GM12874 (cell line): ENCODE data around the gene SSPN.

Experiments
- TF ChIP-seq, protein P1 (sequence below): IDR thresholded peaks from 2 replicates; pipeline ENCODE4 v1.5.1; 2011; ENCODE audit warnings: low read depth, mild to moderate bottlenecking, control low read depth, low read length, moderate library complexity; ENCODE audit not compliant: insufficient read depth

The SSPN gene

DNA sequence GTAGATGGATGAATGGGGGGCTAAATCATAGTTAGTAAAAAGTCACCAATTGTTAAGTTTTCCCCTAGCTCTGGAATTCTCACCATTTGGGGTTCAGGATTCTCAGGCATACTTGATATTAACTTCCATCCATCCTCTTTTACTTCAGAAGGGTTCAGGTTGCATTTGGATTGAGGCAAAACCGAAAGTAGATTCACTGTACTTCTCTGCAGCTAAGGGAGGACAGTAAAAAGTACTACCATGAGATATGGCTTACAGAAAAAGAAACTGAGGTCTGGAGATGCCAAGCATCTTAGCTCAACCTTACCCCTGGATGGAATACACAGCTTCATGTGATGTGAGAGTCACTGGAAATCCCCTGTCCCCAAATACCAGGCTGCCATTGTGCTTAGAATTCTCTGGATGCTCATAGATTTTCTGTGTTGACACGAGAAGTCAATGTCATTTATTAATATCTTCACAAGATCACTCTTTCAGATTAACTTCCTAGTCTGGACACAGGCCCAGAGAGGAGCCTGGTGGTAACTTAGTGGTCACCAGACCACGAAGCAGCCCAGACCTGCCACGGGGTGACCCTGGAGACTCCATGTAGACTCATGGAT is 87.1 kb downstream of the SSPN start:
- TF ChIP-seq, protein P1, sequence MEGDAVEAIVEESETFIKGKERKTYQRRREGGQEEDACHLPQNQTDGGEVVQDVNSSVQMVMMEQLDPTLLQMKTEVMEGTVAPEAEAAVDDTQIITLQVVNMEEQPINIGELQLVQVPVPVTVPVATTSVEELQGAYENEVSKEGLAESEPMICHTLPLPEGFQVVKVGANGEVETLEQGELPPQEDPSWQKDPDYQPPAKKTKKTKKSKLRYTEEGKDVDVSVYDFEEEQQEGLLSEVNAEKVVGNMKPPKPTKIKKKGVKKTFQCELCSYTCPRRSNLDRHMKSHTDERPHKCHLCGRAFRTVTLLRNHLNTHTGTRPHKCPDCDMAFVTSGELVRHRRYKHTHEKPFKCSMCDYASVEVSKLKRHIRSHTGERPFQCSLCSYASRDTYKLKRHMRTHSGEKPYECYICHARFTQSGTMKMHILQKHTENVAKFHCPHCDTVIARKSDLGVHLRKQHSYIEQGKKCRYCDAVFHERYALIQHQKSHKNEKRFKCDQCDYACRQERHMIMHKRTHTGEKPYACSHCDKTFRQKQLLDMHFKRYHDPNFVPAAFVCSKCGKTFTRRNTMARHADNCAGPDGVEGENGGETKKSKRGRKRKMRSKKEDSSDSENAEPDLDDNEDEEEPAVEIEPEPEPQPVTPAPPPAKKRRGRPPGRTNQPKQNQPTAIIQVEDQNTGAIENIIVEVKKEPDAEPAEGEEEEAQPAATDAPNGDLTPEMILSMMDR = no peak

DNA sequence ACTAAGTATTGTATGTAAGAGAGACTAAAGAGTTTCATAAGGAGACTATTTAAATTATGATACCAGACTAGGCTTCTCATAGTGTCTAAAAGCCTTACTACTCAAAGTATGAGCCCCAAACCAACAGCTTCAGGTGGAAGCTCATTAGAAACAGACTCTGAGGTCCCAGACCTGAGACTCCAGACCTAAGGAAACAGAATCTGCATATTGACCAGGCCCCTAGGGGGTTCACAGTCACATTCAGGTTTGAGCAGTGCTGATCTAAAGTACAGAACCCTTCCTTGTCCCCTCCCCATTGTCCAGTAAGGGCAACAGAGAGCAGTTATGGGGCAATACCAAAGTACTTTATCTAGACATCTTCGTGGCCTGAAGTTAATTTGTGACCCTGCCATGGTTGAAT is 87.7 kb downstream of the SSPN start:
- TF ChIP-seq, protein P1 = no peak

DNA sequence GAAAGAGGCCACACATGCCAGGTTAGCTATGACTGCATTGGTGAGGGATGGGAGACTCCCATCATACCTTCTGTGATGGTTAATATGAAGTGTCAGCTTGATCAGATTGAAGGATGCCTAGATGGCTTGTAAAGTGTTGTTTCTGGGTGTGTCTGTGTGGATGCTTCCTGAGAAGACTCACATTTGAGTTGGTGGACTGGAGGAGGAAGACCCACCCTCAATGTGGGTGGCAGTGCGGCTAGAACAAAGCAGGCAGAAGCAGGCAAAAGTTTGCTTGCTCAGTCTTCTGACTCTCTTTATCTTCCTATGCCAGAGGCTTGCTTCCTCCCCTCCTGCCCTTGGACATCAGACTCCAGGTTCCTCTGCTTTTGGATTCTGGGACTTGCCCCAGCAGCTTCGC is 88.2 kb downstream of the SSPN start:
- TF ChIP-seq, protein P1 = no peak

DNA sequence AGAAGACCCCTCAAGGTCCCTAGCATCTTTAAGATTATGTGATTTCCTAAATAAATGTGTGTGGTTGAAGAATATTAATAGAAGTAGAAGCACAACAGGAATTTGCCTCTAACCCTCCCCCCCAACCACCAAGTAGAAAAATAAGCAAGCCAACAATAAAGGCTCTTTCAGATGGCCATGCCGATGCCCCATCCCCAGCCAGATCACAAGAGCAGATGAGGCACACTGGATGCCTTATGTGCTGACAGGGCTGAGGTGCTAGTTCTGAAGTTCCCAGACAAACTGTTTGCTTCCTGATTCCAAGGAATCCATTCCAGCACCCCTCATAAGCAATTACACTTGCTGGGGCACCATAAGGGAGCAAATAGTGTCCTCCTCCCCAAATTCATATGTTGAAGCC is 90.0 kb downstream of the SSPN start:
- TF ChIP-seq, protein P1 = no peak

DNA sequence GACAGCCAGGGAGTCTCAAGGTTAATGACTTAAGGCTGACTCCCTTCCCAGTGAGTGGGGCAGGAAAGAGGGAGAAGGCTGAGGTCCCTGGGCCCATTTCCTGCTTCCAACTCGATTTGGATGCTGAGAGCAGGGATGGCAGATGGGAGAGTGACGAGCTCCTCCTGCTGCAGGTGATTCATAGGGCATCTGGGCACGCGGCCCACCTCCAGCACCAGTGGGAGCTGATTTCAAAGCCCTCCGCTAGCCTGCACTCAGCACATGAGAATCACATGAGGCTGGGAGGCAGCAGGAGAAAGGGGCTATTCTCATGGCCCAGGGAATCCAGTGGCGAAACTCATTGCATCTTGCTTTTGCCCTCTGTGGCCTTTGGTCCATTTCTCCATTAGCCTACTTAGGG is 90.8 kb downstream of the SSPN start:
- TF ChIP-seq, protein P1 = no peak

DNA sequence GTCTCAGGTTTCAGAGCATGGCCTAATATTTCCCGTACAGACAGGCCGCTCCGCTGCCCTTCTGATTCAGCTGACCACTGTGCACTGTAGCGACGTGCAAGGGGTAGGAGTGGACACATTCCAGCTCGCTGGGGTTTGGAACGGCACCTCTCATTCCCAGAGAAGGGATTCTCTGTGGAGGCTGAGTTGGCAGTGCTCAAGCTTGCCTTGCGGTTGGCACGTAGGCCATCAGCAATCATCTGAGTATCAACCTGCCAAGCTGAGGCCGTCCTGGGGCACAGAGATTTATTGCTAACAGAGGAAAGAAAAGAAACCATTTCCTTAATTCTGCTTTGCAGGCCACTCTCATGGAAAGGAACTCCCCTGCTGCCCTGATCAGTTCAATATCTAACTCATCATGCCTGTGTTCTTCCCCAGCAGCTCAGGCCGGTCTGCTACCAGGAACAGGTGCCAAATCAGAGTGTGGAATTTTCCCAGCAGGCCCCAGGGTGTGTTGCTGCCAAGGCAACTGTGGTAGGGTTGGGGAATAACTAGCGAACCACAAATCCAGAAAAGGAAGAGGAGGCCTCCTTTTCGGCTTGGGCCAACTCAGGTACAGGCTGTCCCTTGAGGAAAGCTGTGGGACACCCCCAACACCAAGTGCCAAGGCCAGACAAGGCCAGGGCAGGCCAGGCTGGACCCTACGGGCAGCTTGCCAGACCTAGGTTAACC is 92.5 kb downstream of the SSPN start:
- TF ChIP-seq, protein P1 = no peak

DNA sequence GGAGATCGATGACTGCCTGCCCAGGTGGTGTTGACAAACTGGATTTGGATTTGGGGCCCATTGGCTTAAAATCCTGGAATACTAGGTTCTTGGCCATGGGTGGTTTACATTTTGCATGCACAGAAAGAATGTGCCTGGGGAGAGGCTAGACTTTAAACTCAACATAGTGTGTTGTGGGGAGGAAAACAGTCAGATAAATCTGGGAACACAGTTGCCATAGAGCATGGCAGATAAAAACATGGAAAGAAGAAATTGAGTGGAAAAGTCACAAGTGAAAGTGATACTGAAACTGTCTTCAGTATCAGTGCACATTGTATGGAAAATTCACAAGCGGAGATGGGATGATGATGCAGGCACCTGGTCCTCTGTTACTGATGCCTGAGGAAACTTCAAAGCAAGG is 95.2 kb downstream of the SSPN start:
- TF ChIP-seq, protein P1 = no peak
